Ishikawa (cell line): ENCODE data around the gene MOB3B.

ENCODE experiments used
- CEBPB ChIP-seq: IDR thresholded peaks from 2 replicates; pipeline ENCODE4 v1.6.1; 2012
- CREB1 ChIP-seq: IDR thresholded peaks from 2 replicates; pipeline ENCODE4 v1.6.1; 2012; ENCODE audit warnings: low read depth
- EGR1 ChIP-seq: IDR thresholded peaks from 2 replicates; pipeline ENCODE4 v1.6.1; 2012
- EP300 ChIP-seq: IDR thresholded peaks from 2 replicates; pipeline ENCODE4 v1.6.1; 2012; ENCODE audit warnings: borderline replicate concordance
- FOXM1 ChIP-seq: IDR thresholded peaks from 2 replicates; pipeline ENCODE4 v1.6.1; 2012; ENCODE audit warnings: low read depth, borderline replicate concordance
- MAX ChIP-seq: IDR thresholded peaks from 2 replicates; pipeline ENCODE4 v1.6.1; 2012
- NFIC ChIP-seq: IDR thresholded peaks from 2 replicates; pipeline ENCODE4 v1.6.1; 2012
- RAD21 ChIP-seq: IDR thresholded peaks from 2 replicates; pipeline ENCODE4 v1.6.1; 2012; ENCODE audit warnings: low read depth
- REST ChIP-seq: IDR thresholded peaks from 2 replicates; pipeline ENCODE4 v1.6.1; 2012; ENCODE audit warnings: low read depth, mild to moderate bottlenecking
- TAF1 ChIP-seq: IDR thresholded peaks from 2 replicates; pipeline ENCODE4 v1.6.1; 2012; ENCODE audit warnings: low read depth, mild to moderate bottlenecking
- TCF12 ChIP-seq: IDR thresholded peaks from 2 replicates; pipeline ENCODE4 v1.6.1; 2012; ENCODE audit warnings: low read depth
- TEAD4 ChIP-seq: IDR thresholded peaks from 2 replicates; pipeline ENCODE4 v1.6.1; 2012
- USF1 ChIP-seq: IDR thresholded peaks from 2 replicates; pipeline ENCODE4 v1.6.1; 2012
- YY1 ChIP-seq: IDR thresholded peaks from 2 replicates; pipeline ENCODE4 v1.6.1; 2012; ENCODE audit warnings: low read depth
- ZBTB7A ChIP-seq: IDR thresholded peaks from 2 replicates; pipeline ENCODE4 v1.6.1; 2012; ENCODE audit warnings: low read depth

MOB3B gene

GRCh38 chr9:27529316-27530278 lies at the start of gene MOB3B:
MOB3B (minus strand) TSS chr9:27529814; CDS start chr9:27455550, 74,264 bp downstream.
- peak; percentile 15; the same call in 1 of the 2 replicates for TF ChIP-seq NFIC
- no peak for TF ChIP-seq TCF12
- 0 out of 2 replicates have a peak, but pooled peaks have one; percentile 16 for TF ChIP-seq YY1
- TF ChIP-seq RAD21, result peak; percentile 77

- TF ChIP-seq EGR1 (peak; percentile 90), ZBTB7A (no peak), TEAD4 (no peak; the same call in 1 of the 2 replicates), NFIC (no peak), FOXM1 (no peak), CREB1 (peak; percentile 98), TCF12 (no peak; the same call in 1 of the 2 replicates), YY1 (peak; percentile 84), CEBPB (peak; percentile 53; the same call in 1 of the 2 replicates), MAX (peak; percentile 80), EP300 (no peak), REST (peak; percentile 32; the same call in 1 of the 2 replicates), USF1 (peak; percentile 56; the same call in 1 of the 2 replicates), TAF1 (peak; percentile 52; the same call in 1 of the 2 replicates), RAD21 (no peak)
These were observed 44.3 kb upstream of the MOB3B start for GRCh38 chr9:27573634-27574590.

GRCh38 chr9:27572918-27573633 lies 43.5 kb upstream of the MOB3B start, which contains the start of gene C9orf72:
C9orf72 (minus strand) TSS chr9:27573481; CDS start chr9:27567120, 6,361 bp downstream.
- TF ChIP-seq TAF1 (no peak; the same call in 1 of the 2 replicates), EGR1 (peak; percentile 75)

- TF ChIP-seq CREB1, result no peak
- no peak for TF ChIP-seq TCF12
- no peak for TF ChIP-seq CEBPB
- no peak for TF ChIP-seq MAX
- TF ChIP-seq REST, result no peak
- TF ChIP-seq TEAD4, result no peak
- TF ChIP-seq RAD21, result no peak
- no peak for TF ChIP-seq EP300
- no peak for TF ChIP-seq TAF1
- TF ChIP-seq EGR1, result no peak
- no peak for TF ChIP-seq NFIC
- TF ChIP-seq FOXM1, result no peak
- no peak for TF ChIP-seq ZBTB7A
- TF ChIP-seq YY1, result no peak
- TF ChIP-seq USF1, result no peak
These were observed 42.9 kb upstream of the MOB3B start for GRCh38 chr9:27572566-27572917.

GRCh38 chr9:27572061-27572460 lies 42.4 kb upstream of the MOB3B start:
- TF ChIP-seq ZBTB7A (no peak), FOXM1 (no peak), RAD21 (no peak), CREB1 (no peak), EP300 (no peak)
